A673 (cell line): Measurements from ENCODE around the gene KRT33B. TPM values are rescaled to one million over a fixed set of nuclear protein-coding genes. Genes with fewer than 3 reads are reported as not detected.

Experiments
- BruUV-seq: library from RNA; stranded (reverse); fragments of 400-500 nt; replicated peaks from 2 replicates; lab custom pipeline; 2021; lab: Mats Ljungman, UMichigan
- CTCF ChIA-PET: fragments of 300-600 bp; sonication (Branson Sonifier 250); formaldehyde crosslinking; loops from one replicate; lab custom pipeline; 2022; ENCODE audit warnings: antibody characterized with exemption; lab: Charles Lee
- POLR2A ChIA-PET: fragments of 300-600 bp; sonication (Branson Sonifier 250); formaldehyde crosslinking; loops from one replicate; lab custom pipeline; 2022; ENCODE audit warnings: antibody characterized with exemption; ENCODE audit not compliant: low non-redundant PET; lab: Charles Lee
- DNase-seq: peaks from one replicate; pipeline ENCODE4 v3.0.0-alpha.2; 2015; ENCODE audit warnings: low spot score
- H3K27ac ChIP-seq: fragments of 200-600 bp; sonication (generic); 2 replicates; pipeline ENCODE4 v1.5.1; 2016; ENCODE audit warnings: mixed run types, low read depth, mild to moderate bottlenecking, mixed read lengths, antibody characterized with exemption, low read length; ENCODE audit not compliant: poor library complexity, severe bottlenecking
- H3K27me3 ChIP-seq: fragments of 200-600 bp; sonication (generic); replicated peaks from 2 replicates; pipeline ENCODE4 v1.6.1; 2017; ENCODE audit warnings: mixed run types, low read depth, mild to moderate bottlenecking, mixed read lengths, antibody characterized with exemption, low read length; ENCODE audit not compliant: insufficient read depth, poor library complexity
- H3K36me3 ChIP-seq: fragments of 200-600 bp; sonication (generic); 2 replicates; pipeline ENCODE4 v1.6.1; 2016; ENCODE audit warnings: mixed run types, mild to moderate bottlenecking, mixed read lengths, antibody characterized with exemption, low read length; ENCODE audit not compliant: insufficient read depth, poor library complexity, severe bottlenecking
- H3K4me1 ChIP-seq: fragments of 200-600 bp; sonication (generic); 2 replicates; pipeline ENCODE4 v1.6.1; 2017; ENCODE audit warnings: mixed run types, mild to moderate bottlenecking, mixed read lengths, antibody characterized with exemption, low read length; ENCODE audit not compliant: insufficient read depth, poor library complexity, severe bottlenecking
- H3K4me3 ChIP-seq: fragments of 200-600 bp; sonication (generic); 2 replicates; pipeline ENCODE4 v1.5.1; 2016; ENCODE audit warnings: low read depth, mixed run types, mild to moderate bottlenecking, mixed read lengths, low read length; ENCODE audit not compliant: poor library complexity, severe bottlenecking
- H3K9me3 ChIP-seq: fragments of 200-600 bp; sonication (generic); 2 replicates; pipeline ENCODE4 v1.6.1; 2016; ENCODE audit warnings: mixed run types, low read depth, mild to moderate bottlenecking, mixed read lengths, antibody characterized with exemption, low read length; ENCODE audit not compliant: poor library complexity, severe bottlenecking
- EZH2 ChIP-seq: fragments of 200-600 bp; sonication (generic); IDR thresholded peaks from 2 replicates; pipeline ENCODE4 v1.6.1; 2017; ENCODE audit warnings: borderline replicate concordance, low read depth, mild to moderate bottlenecking, mixed read lengths, antibody characterized with exemption, low read length; ENCODE audit not compliant: poor library complexity, severe bottlenecking
- intact Hi-C: fragments of 100-400 bp; cut with micrococcal nuclease; formaldehyde crosslinking; loops from one replicate; pipeline ENCODE4 v1.10.0; 2022; ENCODE audit not compliant: unreplicated experiment
- total RNA-seq: library from RNA; stranded (reverse); gene quantifications from 2 replicates; pipeline ENCODE4 v1.2.3, GENCODE V29; 2021
- TF ChIP-seq, protein P1 (sequence below): fragments of 300-800, 200-600 bp; sonication (generic); conservative IDR thresholded peaks from 2 replicates; pipeline ENCODE4 v1.5.1; 2017; ENCODE audit warnings: low read depth, mild to moderate bottlenecking, antibody characterized with exemption, low read length, moderate library complexity, mixed read lengths

Gene KRT33B
- total RNA-seq, 1 experiment from 2014 or later = not detected

DNA sequence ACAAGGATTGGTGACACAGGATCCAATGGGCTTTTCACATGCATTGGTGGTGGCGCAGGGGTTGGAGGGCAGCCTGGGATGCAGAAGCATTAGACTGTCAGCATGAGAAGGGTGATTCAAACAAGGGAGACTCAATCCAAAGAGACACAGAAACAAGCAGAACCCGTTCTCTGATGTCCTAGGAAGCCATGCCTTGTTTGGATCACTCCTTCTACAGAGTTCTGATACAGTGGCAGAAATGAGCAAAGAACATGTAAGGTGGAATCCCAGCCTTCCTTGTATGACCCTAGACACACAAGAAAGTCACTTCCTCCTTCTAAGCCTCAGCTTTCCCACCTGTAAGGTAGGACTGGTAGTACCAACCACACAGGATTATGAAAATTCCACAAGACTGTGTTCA lies 5.7 kb downstream of the KRT33B start:
- Histone ChIP-seq H3K4me3 (no peak overlapping the region), H3K27me3 (no peaks in the 10 kb centered on the region), H3K9me3 (no peaks in the 10 kb centered on the region), H3K4me1 (no peaks in the 10 kb centered on the region), H3K27ac (no peak overlapping the region), H3K36me3 (no peaks in the 10 kb centered on the region)
- POLR2A ChIA-PET = no interaction called here
- CTCF ChIA-PET = no interaction called here
- no peak for TF ChIP-seq EZH2
- TF ChIP-seq, protein P1, sequence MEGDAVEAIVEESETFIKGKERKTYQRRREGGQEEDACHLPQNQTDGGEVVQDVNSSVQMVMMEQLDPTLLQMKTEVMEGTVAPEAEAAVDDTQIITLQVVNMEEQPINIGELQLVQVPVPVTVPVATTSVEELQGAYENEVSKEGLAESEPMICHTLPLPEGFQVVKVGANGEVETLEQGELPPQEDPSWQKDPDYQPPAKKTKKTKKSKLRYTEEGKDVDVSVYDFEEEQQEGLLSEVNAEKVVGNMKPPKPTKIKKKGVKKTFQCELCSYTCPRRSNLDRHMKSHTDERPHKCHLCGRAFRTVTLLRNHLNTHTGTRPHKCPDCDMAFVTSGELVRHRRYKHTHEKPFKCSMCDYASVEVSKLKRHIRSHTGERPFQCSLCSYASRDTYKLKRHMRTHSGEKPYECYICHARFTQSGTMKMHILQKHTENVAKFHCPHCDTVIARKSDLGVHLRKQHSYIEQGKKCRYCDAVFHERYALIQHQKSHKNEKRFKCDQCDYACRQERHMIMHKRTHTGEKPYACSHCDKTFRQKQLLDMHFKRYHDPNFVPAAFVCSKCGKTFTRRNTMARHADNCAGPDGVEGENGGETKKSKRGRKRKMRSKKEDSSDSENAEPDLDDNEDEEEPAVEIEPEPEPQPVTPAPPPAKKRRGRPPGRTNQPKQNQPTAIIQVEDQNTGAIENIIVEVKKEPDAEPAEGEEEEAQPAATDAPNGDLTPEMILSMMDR = no peak
- no TSS peak for BruUV-seq
- intact Hi-C loops = no loop called here
- DNase-seq = no peak

DNA sequence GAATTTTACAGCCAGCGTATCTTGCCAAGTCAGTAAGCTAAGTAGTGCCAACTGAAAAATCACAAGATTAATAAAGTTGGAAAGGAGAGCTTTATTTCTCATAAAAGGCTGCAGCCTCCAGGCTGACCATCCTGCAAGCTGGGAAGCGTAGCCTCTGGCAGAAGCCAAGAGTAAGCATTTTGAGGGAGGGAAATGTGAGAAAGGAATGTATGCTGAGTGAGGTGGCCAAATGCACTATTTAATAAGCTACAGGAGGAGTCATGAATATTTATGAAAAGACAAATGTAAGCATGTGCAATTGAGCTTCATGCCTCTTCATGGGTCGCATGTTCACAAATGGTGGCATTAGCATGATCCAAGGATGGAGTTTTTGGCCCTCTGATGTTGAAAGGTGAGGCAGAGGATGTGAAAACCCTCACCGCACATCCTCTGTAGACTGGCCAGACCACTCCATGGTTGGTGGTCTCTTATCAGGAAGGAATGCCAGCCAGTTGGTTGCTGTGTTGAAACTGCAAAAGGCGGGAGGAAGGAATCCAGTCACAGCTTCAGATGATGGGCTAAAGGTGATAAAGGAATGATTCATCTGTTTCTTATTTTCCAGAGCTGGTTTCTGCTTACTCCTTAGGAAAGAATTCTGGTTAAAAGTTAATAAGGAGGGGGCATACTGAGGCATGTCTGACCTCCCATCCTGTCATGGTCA lies 9.2 kb downstream of the KRT33B start:
- no TSS peak for BruUV-seq
- DNase-seq = no peak
- intact Hi-C loops = no loop called here
- ChIA-PET POLR2A (no interaction called here), CTCF (no interaction called here)
- H3K4me3 ChIP-seq = no peak overlapping the region
- no peaks in the 10 kb centered on the region for H3K27me3 ChIP-seq
- no peak for TF ChIP-seq EZH2
- TF ChIP-seq, protein P1 = no peak
- no peaks in the 10 kb centered on the region for H3K9me3 ChIP-seq
- no peaks in the 10 kb centered on the region for H3K36me3 ChIP-seq
- H3K27ac ChIP-seq = no peak overlapping the region
- no peaks in the 10 kb centered on the region for H3K4me1 ChIP-seq

DNA sequence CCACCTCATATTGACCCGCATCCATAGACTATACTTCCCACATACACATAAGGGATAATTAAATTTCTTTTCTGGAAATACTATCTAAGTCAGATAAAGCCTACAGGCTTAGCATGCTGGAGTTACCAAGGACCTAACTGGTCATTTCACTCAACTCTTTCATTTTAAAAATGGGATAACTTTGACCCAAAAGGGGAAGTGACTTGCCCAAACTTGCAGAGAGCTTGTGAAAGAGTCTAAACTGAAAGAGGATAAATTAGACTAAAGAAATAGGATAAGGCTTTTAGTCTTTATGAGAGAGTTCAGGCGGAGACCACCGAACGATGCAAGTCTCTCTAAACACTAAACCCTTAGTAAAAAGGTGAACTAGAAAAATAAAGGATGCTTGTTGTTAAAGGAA lies 15.1 kb downstream of the KRT33B start:
- H3K9me3 ChIP-seq = no peaks in the 10 kb centered on the region
- no peaks in the 10 kb centered on the region for H3K27me3 ChIP-seq
- no peaks in the 10 kb centered on the region for H3K4me1 ChIP-seq
- no peak overlapping the region for H3K27ac ChIP-seq
- POLR2A ChIA-PET = interaction anchor here (0.6 kb wide), 1 partner anchor 645 kb away, joined by 5 read pairs; no protein-coding TSS in a partner anchor
- CTCF ChIA-PET = no interaction called here
- DNase-seq = no peak
- TF ChIP-seq, protein P1 = no peak
- TF ChIP-seq EZH2 = no peak
- no peaks in the 10 kb centered on the region for H3K36me3 ChIP-seq
- H3K4me3 ChIP-seq = no peak overlapping the region
- intact Hi-C loops = no loop called here
- BruUV-seq = no TSS peak
